ENCODE measurements around the gene ACP4.

Gene ACP4

GRCh38 chr19:50822661-50823208 is 32.5 kb downstream of the ACP4 start:
- DNase-seq (ENCODE audit: low read depth): no peak

DNA sequence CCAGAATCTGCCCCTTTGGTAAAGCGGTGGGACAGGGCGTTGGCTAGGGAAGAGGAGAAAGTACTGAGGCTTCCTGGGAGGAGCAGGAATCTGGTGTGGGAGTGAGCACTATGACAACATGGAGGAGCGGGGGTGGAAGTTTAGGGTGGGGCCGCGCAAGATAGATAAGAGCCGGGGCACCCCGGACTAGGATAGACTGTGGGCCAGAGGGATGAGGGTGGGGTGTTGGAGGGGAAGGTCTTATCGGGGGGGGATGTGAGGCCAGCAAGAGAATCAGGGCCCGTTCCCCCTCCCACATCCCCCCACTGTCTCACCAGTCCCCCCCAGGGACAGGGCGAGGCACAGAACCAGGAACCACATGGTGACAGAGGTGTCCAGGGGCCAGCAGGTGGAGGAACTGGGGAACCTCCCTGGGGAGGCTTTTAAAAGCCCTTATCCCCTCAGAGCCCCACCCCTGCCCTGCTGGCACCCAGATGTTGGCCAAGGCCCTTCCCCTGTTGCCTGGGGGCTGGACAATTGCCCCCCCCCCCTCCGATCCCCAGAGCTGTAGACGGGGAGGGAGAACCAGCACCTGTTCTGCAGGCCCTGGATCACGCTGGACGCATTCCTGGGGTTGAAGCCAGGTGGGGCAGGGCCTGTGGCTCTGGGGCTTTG is 33.3 kb downstream of the ACP4 start, which contains the start of gene KLK1:
TSS of gene KLK1 (minus strand) at position 399 of the 654 bp plus-strand sequence. CDS start at position 360, 39 bp downstream.
- no peak for DNase-seq (ENCODE audit: low read depth)

DNA sequence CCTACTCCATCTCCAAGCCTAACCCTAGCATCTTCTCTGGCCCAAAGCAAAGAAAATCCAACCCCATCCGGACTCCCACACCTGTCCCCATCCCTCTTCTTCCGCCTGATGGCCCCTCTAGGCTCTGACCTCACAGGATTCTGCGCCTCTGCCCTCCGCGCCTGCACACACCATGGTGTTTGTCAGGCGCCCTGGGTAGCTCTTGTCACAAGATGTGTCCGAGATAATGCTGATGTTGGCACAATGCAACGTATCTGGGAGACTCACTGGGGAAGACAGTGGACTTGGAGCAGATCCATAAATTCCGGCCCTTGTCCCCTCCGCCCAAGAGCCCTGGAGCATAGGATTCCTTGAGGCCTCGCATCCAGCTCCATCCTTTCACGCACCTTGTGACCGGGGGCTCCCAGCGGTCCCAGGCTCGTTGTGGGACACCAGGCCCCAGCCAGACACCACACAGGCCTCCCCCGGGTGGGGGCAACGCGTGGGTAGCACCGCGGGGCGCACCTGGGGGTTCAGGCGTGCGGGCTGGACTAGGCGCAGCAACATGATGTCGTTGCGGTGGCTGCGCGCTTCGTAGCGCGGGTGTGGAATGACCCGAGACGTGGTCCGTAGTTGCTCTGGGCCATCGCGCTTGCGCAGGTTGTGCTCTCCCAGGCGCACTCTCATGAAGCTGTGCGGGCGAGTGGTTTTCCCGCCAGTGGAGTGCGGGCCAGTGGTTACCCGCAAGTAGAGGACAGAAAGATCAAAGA is 36.5 kb downstream of the ACP4 start:
- DNase-seq (ENCODE audit: low read depth): no peak

- no peak for DNase-seq (ENCODE audit: low read depth)
Observed at GRCh38 chr19:50827476-50827875, 37.3 kb downstream of the ACP4 start.

- DNase-seq (ENCODE audit: low read depth): no peak
Observed at GRCh38 chr19:50829801-50830200, 39.6 kb downstream of the ACP4 start.

GRCh38 chr19:50830266-50831025 is 40.2 kb downstream of the ACP4 start:
- no peak for DNase-seq (ENCODE audit: low read depth)

GRCh38 chr19:50831026-50831396 is 40.8 kb downstream of the ACP4 start:
- DNase-seq (ENCODE audit: low read depth): no peak

DNA sequence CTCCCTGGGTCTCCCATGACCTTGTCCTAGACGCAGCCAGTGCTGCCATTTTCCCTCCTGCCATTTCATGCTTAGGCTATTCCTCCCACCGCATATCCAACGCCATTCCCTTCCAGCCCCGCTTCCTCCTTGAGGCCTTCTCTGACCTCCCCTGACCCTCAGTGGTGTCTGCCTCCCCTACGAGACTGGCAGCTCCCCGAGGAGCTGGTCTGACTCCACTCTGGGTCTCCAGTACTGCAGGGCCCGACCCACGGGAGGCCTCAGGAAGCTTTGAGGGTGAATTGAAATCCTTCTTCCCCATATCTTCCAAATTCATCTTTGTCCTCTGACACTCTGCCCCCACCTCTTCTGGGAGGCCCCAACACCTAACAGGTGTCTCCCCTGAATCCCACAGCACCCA is 42.5 kb downstream of the ACP4 start:
- DNase-seq (ENCODE audit: low read depth): no peak

GRCh38 chr19:50833117-50833801 is 43.0 kb downstream of the ACP4 start, which contains the start of gene KLK15:
Gene KLK15, minus strand, starts transcription at chr19:50833574. Its CDS starts 2,082 bp downstream, at chr19:50831492.
- no peak for DNase-seq (ENCODE audit: low read depth)

GRCh38 chr19:50833802-50834167 is 43.6 kb downstream of the ACP4 start:
- DNase-seq (ENCODE audit: low read depth): no peak

GRCh38 chr19:50835103-50835784 is 45.0 kb downstream of the ACP4 start:
- no peak for DNase-seq (ENCODE audit: low read depth)

DNA sequence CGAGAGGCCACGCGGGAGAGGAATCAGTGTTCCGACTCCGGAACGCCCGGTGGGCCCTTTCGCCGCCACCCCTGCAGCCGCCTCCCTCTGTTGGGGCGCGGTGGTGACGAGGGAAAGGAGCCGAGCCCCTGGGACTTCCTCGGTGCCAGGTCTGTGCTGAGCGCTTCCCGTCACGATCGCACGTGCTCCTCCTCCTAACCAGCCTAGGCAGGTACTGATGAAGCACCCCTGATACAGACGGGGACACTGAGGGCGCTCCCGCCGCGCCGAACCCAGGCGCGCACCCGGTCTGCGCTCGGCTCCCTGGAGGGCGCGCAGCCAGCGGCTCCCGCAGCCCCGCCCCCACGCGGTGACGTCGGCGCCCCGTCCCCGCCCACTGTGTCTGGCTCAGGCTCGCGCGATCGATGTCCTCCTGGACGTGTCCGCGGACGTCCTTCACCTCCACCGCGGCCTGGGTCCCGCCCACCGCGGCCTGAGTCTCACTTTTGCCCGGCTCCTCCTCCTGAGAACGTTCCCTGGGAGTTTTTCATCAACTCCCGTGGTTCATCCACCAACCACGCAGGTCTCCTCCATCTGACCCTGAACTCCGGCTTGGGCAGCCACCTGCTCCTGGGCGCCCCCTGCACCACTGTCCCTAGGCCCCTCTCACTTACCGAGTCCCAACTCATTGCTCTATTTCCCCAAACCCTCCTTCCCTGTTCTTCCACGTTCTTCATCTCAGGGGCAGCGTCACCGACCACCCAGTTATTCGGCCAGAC is 45.7 kb downstream of the ACP4 start:
- peak; percentile 57 for DNase-seq (ENCODE audit: low read depth)

DNA sequence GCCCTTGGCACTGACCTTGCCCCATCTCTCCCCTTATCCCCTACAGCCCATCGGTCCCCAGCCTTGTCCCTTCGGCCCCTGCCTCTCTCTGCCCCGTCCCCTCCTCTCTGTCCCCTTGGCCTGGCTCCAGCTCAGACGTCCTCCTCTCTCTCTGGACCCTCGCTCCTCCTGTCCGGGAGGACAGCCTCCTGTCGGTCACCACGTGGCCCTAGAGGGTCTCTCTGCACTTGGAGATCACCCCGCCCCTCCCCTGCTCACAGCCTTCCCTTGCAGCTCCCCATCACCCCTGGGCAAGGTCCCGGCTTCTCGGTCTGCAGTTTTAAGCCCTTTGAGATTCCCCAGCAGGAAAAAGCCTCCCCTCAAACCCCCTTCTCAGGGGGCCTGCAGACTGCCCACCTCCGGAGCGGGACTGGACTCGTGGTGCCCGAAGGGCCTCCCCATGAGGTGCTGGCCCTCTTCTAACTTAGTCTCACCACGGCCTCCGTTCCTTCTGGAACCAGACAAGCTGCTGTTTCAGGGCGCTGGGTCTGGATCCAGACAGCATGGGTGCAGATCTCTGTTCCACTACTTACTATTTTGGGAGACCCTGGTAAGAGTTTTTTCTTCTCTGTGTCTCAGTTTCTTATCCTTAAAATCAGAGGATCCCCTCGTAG is 46.5 kb downstream of the ACP4 start:
- no peak for DNase-seq (ENCODE audit: low read depth)

GRCh38 chr19:50837300-50837699 is 47.1 kb downstream of the ACP4 start:
- no peak for DNase-seq (ENCODE audit: low read depth)

DNA sequence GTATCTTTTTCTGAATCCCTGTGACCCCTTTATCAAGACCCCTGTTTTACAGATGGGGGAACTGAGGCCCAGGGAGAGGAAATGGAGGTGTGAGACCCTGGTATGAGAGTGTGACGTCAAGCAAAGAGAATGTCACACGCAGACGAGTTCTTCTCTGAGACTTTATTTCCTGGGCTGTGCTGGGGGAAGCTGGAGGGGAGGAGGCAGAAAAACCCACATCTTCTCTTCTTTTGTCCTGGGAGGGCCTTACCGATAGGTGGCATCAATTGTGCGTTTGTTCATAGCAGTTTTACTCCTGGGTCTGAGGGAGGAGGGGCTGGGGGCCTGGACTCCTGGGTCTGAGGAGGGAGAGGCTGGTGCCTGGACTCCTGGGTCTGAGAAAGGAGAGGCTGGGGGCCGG is 48.0 kb downstream of the ACP4 start:
- DNase-seq (ENCODE audit: low read depth): no peak

DNA sequence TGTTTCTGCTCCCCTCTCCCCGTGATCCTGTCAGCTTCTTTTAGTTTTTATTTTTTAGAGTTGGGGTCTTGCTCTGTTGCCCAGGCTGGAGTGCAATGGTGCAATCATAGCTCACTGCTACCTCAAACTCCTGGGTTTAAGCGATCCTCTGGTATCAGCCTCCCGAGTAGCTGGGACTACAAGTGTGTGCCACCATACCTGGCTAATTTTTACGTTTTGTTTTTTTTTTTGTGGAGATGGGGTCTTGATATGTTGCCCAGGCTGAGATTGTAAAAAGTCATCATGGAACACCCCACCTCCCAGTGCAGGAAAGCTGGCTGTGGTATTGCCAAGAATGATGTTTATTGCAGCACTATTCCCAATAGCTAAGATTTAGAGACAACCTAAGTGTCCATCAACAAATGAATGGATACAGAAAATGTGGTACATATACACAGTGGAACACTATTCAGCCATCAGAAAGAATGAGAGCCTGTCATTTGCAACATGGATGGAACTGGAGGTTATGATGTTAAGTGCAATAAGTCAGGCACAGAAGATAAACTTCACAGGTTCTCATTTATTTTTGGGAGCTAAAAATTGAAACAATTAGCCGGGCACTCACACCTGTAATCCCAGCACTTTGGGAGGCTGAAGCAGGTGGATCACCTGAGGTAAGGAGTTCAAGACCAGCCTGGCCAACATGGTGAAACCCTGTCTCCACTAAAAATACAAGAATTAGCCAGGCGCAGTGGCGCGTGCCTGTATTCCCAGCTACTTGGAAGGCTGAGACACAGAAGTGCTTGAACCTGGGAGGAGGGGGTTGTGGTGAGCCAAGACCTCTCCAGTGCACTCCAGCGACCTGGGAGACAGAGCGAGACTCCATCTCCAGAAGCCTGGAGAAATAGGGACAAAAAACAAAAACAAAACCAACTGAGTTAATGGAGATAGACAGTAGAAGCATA is 49.8 kb downstream of the ACP4 start:
- DNase-seq (ENCODE audit: low read depth): no peak

GRCh38 chr19:50842130-50842529 is 51.9 kb downstream of the ACP4 start:
- DNase-seq (ENCODE audit: low read depth): no peak

DNA sequence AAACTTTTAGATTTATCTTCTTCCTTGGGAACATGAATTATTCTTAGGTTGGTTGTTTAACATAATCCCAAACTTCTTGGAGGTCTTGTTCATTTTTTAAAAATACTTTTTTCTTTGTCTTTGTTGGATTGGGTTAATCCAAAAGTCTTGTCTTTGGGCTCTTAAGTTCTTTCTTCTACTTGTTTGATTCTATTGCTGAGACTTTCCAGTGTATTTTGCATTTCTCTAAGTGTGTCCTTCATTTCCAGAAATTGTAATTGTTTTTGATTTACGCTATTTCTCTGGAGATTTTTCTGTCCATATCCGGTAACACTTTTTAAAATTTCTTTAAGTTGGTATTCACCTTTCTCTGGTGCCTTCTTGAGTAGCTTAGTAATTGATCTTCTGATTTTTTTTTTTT is 53.0 kb downstream of the ACP4 start:
- no peak for DNase-seq (ENCODE audit: low read depth)

- no peak for DNase-seq (ENCODE audit: low read depth)
Observed at GRCh38 chr19:50843701-50844221, 53.5 kb downstream of the ACP4 start.

Measured in stimulated activated CD8-positive, alpha-beta memory T cell treated with anti-CD3 and anti-CD28 coated beads, Interleukin-7, amount 100 ng/mL, for 24 hours (primary cell).